CD14-positive monocyte (primary cell): ENCODE results near the gene CDH23. TPM values are rescaled to one million over a fixed set of nuclear protein-coding genes. Genes with fewer than 3 reads are reported as not detected.

ENCODE experiments used
- DNase-seq, 3 donors: peaks; one replicate each; pipeline ENCODE4 v3.0.0-alpha.2; 2011 to 2022
- H2AFZ ChIP-seq: 2 replicates; pipeline ENCODE4 v1.6.0; 2012; ENCODE audit warnings: mild to moderate bottlenecking, low read depth, low read length, inconsistent platforms; ENCODE audit not compliant: insufficient read depth, poor library complexity, severe bottlenecking
- H3K27ac ChIP-seq, 2 donors: 1 replicate in 1 of 2; 2 replicates in 1 of 2; pipeline ENCODE4 v1.5.1; 2012 to 2013; ENCODE audit warnings: low read length in 2 of 2, control low read depth in 1 of 2, inconsistent platforms in 1 of 2, low read depth in 1 of 2, mild to moderate bottlenecking in 1 of 2
- H3K27me3 ChIP-seq, 2 donors: one replicate each; pipeline versions ENCODE4 v1.6.0 to v1.6.1; 2011 to 2013; ENCODE audit warnings: low read length in 2 of 2; ENCODE audit not compliant: control insufficient read depth in 2 of 2, insufficient read depth in 2 of 2
- H3K36me3 ChIP-seq, 2 donors: replicated peaks in 1 of 2; 1 replicate in 1 of 2; 2 replicates in 1 of 2; pipeline versions ENCODE4 v1.5.1 to v1.6.1; 2012 to 2013; ENCODE audit warnings: low read length in 2 of 2, control low read depth in 1 of 2, inconsistent platforms in 1 of 2, mild to moderate bottlenecking in 1 of 2; ENCODE audit not compliant: insufficient read depth in 2 of 2, control insufficient read depth in 1 of 2
- H3K4me1 ChIP-seq, 2 donors: 1 replicate in 1 of 2; 2 replicates in 1 of 2; pipeline versions ENCODE4 v1.5.1 to v1.6.1; 2012 to 2013; ENCODE audit warnings: low read length in 2 of 2, control low read depth in 1 of 2, inconsistent platforms in 1 of 2, mild to moderate bottlenecking in 1 of 2, moderate library complexity in 1 of 2; ENCODE audit not compliant: insufficient read depth in 2 of 2, control insufficient read depth in 1 of 2
- H3K4me2 ChIP-seq: replicated peaks from 2 replicates; pipeline ENCODE3; 2012; ENCODE audit warnings: low read length, moderate library complexity, mild to moderate bottlenecking; ENCODE audit not compliant: poor library complexity, severe bottlenecking; ENCODE audit errors: extremely low read depth
- H3K4me3 ChIP-seq, 3 experiments: fragments of 200-600 bp in 1 of 3; sonication (generic) in 1 of 3; replicated peaks in 1 of 3; 1 replicate in 2 of 3; 2 replicates in 1 of 3; pipeline ENCODE4 v1.5.1; 2011 to 2013; ENCODE audit warnings: low read length in 3 of 3, mild to moderate bottlenecking in 3 of 3, control low read depth in 2 of 3, low read depth in 2 of 3, inconsistent platforms in 1 of 3, moderate library complexity in 1 of 3
- H3K79me2 ChIP-seq: 2 replicates; pipeline ENCODE4 v1.6.0; 2012; ENCODE audit warnings: mild to moderate bottlenecking, control low read depth, inconsistent platforms, low read length, moderate library complexity; ENCODE audit not compliant: insufficient read depth
- H3K9ac ChIP-seq: 2 replicates; pipeline ENCODE4 v1.6.0; 2017; ENCODE audit warnings: low read length, mild to moderate bottlenecking; ENCODE audit not compliant: insufficient read depth, poor library complexity, severe bottlenecking
- H3K9me3 ChIP-seq, 2 donors: replicated peaks in 1 of 2; 1 replicate in 1 of 2; 2 replicates in 1 of 2; pipeline versions ENCODE4 v1.5.1 to v1.6.1; 2012 to 2013; ENCODE audit warnings: low read length in 2 of 2, control low read depth in 1 of 2; ENCODE audit not compliant: control insufficient read depth in 1 of 2, insufficient read depth in 1 of 2
- H4K20me1 ChIP-seq: 2 replicates; pipeline ENCODE4 v1.6.0; 2012; ENCODE audit warnings: mild to moderate bottlenecking, low read length, control low read depth, moderate library complexity; ENCODE audit not compliant: insufficient read depth
- H3K27ac Mint-ChIP-seq, 7 donors: one replicate each; pipeline ENCODE4 v1.8.0; 2020; ENCODE audit warnings: mild to moderate bottlenecking in 7 of 7, mixed read lengths in 7 of 7, moderate library complexity in 6 of 7, inconsistent platforms in 2 of 7
- H3K27me3 Mint-ChIP-seq, 3 donors: one replicate each; pipeline ENCODE4 v1.8.0; 2021 to 2022; ENCODE audit warnings: low read depth in 3 of 3, mild to moderate bottlenecking in 3 of 3, mixed read lengths in 3 of 3, moderate library complexity in 3 of 3, inconsistent platforms in 1 of 3
- H3K36me3 Mint-ChIP-seq, 2 donors: one replicate each; pipeline ENCODE4 v1.8.0; 2020; ENCODE audit warnings: mixed read lengths in 2 of 2, inconsistent platforms in 1 of 2, mild to moderate bottlenecking in 1 of 2
- H3K4me1 Mint-ChIP-seq: one replicate; pipeline ENCODE4 v1.8.0; 2020; ENCODE audit warnings: mild to moderate bottlenecking, mixed read lengths
- H3K4me3 Mint-ChIP-seq, 2 donors: one replicate each; pipeline ENCODE4 v1.8.0; 2020; ENCODE audit warnings: mild to moderate bottlenecking in 2 of 2, mixed read lengths in 2 of 2, moderate library complexity in 1 of 2
- H3K9me3 Mint-ChIP-seq, 7 donors: one replicate each; pipeline ENCODE4 v1.8.0; 2020 to 2022; ENCODE audit warnings: mixed read lengths in 7 of 7, mild to moderate bottlenecking in 6 of 7, moderate library complexity in 6 of 7, inconsistent platforms in 2 of 7
- WGBS: methylation state at CpG from one replicate; pipeline ENCODE4 v1.1.5; 2013; ENCODE audit warnings: missing lambda C conversion rate; ENCODE audit not compliant: insufficient coverage; 5-methylcytosine and 5-hydroxymethylcytosine counted together
- intact Hi-C, 2 donors: fragments of 100-400 bp; cut with micrococcal nuclease; formaldehyde crosslinking; loops; one replicate each; pipeline versions ENCODE4 v1.15.0 to v1.15.1; 2023
- polyA plus RNA-seq, 3 donors: library from polyadenylated mRNA; depleted of rRNA in 1 of 3; unstranded in 2 of 3; stranded (reverse) in 1 of 3; fragments of 300-500 nt in 2 of 3; fragments of >200 nt in 1 of 3; fragmentation: Illumina TruSeq in 2 of 3; gene quantifications; 1 replicate in 2 of 3; 2 replicates in 1 of 3; pipeline ENCODE4 v1.2.3, GENCODE V29; 2012 to 2021
- TF ChIP-seq, protein P1 (sequence below): fragments of 200-600 bp; IDR thresholded peaks from one replicate; pipeline ENCODE4 v1.8.0; 2022; ENCODE audit warnings: antibody characterized with exemption, mild to moderate bottlenecking

Gene CDH23
- polyA plus RNA-seq, 3 donors, result 8.2 to 36.2 (median 10.5) TPM

DNA sequence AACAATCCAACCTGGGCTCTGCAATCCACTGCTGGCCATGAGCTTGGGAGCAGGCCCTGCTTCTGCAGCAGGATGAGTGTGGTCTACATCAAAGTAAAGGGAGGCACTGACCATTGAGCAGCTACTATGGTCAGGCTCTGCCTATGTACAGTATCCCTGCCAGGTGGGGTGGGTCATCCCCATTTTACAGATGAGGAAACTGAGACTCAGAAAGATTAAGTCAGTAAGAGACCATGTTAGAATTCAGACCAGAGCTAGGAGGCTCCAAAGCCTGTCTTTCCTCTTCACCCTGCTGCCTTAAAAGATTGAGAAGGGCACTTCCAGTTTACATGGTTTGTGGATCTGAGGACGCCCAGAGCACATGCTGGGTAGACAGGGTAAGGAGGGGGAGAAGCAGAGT, 27.1 kb upstream of the CDH23 start:
- no peak overlapping the region for H3K4me3 Mint-ChIP-seq
- Histone ChIP-seq H3K36me3 (no peaks in the 10 kb centered on the region), H3K9me3 (no peaks in the 10 kb centered on the region), H3K4me2 (no peak overlapping the region), H3K9ac (no peak overlapping the region), H2AFZ (no peak overlapping the region), H3K27me3 (no peaks in the 10 kb centered on the region), H4K20me1 (no peaks in the 10 kb centered on the region), H3K4me3 (no peak overlapping the region), H3K79me2 (no peaks in the 10 kb centered on the region), H3K4me1 (peaks cover 98% of the 10 kb centered on the region in 2 donors), H3K27ac (peak overlapping the region in 1 of 2 donors; percentile 29)
- peaks cover 91% of the 10 kb centered on the region for H3K4me1 Mint-ChIP-seq
- intact Hi-C loops, result loop anchor here in 1 of 2 donors (10.0 kb wide), 1 partner anchor 405 kb away; the partner anchor contains the start of gene VSIR
- H3K9me3 Mint-ChIP-seq, result peaks cover 0 to 4% (median 0%) of the 10 kb centered on the region in 7 donors
- TF ChIP-seq, protein P1, sequence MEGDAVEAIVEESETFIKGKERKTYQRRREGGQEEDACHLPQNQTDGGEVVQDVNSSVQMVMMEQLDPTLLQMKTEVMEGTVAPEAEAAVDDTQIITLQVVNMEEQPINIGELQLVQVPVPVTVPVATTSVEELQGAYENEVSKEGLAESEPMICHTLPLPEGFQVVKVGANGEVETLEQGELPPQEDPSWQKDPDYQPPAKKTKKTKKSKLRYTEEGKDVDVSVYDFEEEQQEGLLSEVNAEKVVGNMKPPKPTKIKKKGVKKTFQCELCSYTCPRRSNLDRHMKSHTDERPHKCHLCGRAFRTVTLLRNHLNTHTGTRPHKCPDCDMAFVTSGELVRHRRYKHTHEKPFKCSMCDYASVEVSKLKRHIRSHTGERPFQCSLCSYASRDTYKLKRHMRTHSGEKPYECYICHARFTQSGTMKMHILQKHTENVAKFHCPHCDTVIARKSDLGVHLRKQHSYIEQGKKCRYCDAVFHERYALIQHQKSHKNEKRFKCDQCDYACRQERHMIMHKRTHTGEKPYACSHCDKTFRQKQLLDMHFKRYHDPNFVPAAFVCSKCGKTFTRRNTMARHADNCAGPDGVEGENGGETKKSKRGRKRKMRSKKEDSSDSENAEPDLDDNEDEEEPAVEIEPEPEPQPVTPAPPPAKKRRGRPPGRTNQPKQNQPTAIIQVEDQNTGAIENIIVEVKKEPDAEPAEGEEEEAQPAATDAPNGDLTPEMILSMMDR, result no peak
- peaks cover 1 to 9% of the 10 kb centered on the region in 2 donors for H3K36me3 Mint-ChIP-seq
- H3K27ac Mint-ChIP-seq, result peak overlapping the region in 4 of 7 donors; percentile 23 to 52 (median 45)
- DNase-seq, result no peak
- WGBS, result 100% methylated on average over 1 of the region's 1 CpG
- peaks cover 0 to 2% (median 0%) of the 10 kb centered on the region in 3 donors for H3K27me3 Mint-ChIP-seq

DNA sequence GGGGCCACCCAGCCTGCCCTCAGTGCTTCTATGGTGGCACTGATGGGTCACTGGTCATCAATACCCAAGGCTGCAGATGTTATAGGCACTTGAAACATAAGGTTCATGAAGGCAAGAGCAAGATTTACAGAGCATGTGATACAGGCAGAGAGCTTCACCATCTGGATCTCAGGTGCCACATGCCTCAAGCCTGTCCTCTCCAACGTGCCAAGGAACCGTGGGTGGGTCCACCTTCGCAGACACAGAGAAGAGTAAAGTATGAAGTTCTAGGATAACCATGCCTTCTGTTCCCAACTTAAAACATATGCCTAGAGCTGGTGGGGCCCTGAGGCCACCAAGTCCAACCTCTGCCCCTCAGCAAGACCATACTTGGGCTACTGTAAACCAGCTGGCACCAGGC, 26.7 kb upstream of the CDH23 start:
- intact Hi-C loops, result loop anchor here in 1 of 2 donors (10.0 kb wide), 1 partner anchor 405 kb away; the partner anchor contains the start of gene VSIR
- Histone ChIP-seq H2AFZ (no peak overlapping the region), H3K9ac (no peak overlapping the region), H3K9me3 (no peaks in the 10 kb centered on the region), H3K36me3 (no peaks in the 10 kb centered on the region), H3K4me3 (no peak overlapping the region), H3K79me2 (no peaks in the 10 kb centered on the region), H3K27ac (peak overlapping the region in 1 of 2 donors; percentile 29), H3K4me1 (peaks cover 95 to 96% of the 10 kb centered on the region in 2 donors), H3K4me2 (no peak overlapping the region), H4K20me1 (no peaks in the 10 kb centered on the region), H3K27me3 (no peaks in the 10 kb centered on the region)
- TF ChIP-seq, protein P1, result no peak
- H3K4me3 Mint-ChIP-seq, result no peak overlapping the region
- peaks cover 1 to 7% of the 10 kb centered on the region in 2 donors for H3K36me3 Mint-ChIP-seq
- peaks cover 0 to 2% (median 0%) of the 10 kb centered on the region in 7 donors for H3K9me3 Mint-ChIP-seq
- H3K27ac Mint-ChIP-seq, result peak overlapping the region in 3 of 7 donors; percentile 40 to 52 (median 50)
- DNase-seq, result no peak
- whole genome bisulfite sequencing, result no CpG with 5 or more reads among the region's 3 CpGs
- H3K4me1 Mint-ChIP-seq, result peaks cover 87% of the 10 kb centered on the region
- H3K27me3 Mint-ChIP-seq, result peaks cover 0 to 2% (median 0%) of the 10 kb centered on the region in 3 donors
